Body of pancreas (tissue), 4 donors: Measurements from ENCODE around the gene CORO7.

ENCODE experiments used
- CTCF ChIP-seq, 7 experiments: fragments of 450-650 bp in 4 of 7; fragments of 200-600 bp in 3 of 7; sonication (generic) in 3 of 7; IDR thresholded peaks; one replicate each; pipeline ENCODE4 v1.5.1; 2016 to 2019; ENCODE audit warnings: antibody characterized with exemption in 7 of 7
- POLR2A ChIP-seq, 3 donors: fragments of 450-650 bp; IDR thresholded peaks; one replicate each; pipeline ENCODE4 v1.6.1; 2016; ENCODE audit warnings: antibody characterized with exemption in 3 of 3, mild to moderate bottlenecking in 2 of 3

GRCh38 chr16:4339455-4339854 lies 76.9 kb downstream of the CORO7 start:
- TF ChIP-seq CTCF (IDR thresholded peaks at IDR 0.05) (no peak), POLR2A (IDR thresholded peaks at IDR 0.05) (no peak)
